Activated CD8-positive, alpha-beta T cell treated with anti-CD3 and anti-CD28 coated beads, Interleukin-2, amount 10 ng/mL, durations not matched to agents 7 days and 5 days (primary cell): ENCODE results near the gene PYCARD. TPM values are rescaled to one million over a fixed set of nuclear protein-coding genes. Genes with fewer than 3 reads are reported as not detected.
"Not testable (repeated sequence)": the region's sequence is repeated elsewhere in the genome, so short reads cannot be mapped to it uniquely, and the experiment has no call there.

ENCODE experiments used
- ATAC-seq: fragments of 150-1000 bp; cut with Tn5 transposase; one replicate; pipeline ENCODE4 v1.10.0; 2021; ENCODE audit warnings: moderate library complexity
- CTCF ChIA-PET: fragments of 350-600 bp; sonication (Branson Sonifier 250); formaldehyde crosslinking; loops from one replicate; lab custom pipeline; 2021; ENCODE audit warnings: antibody characterized with exemption; lab: Charles Lee
- POLR2A ChIA-PET: fragments of 350-600 bp; sonication (Branson Sonifier 250); formaldehyde crosslinking; loops from one replicate; lab custom pipeline; 2021; ENCODE audit warnings: antibody characterized with exemption; lab: Charles Lee
- DNase-seq: peaks from one replicate; pipeline ENCODE4 v3.0.0-alpha.2; 2020
- H3K27ac Mint-ChIP-seq: one replicate; pipeline ENCODE4 v1.8.0; 2021; ENCODE audit warnings: mild to moderate bottlenecking, mixed read lengths
- H3K27me3 Mint-ChIP-seq: one replicate; pipeline ENCODE4 v1.8.0; 2021; ENCODE audit warnings: low read depth, mixed read lengths
- H3K36me3 Mint-ChIP-seq: one replicate; pipeline ENCODE4 v1.8.0; 2021; ENCODE audit warnings: low read depth, mixed read lengths
- H3K4me1 Mint-ChIP-seq: one replicate; pipeline ENCODE4 v1.8.0; 2021; ENCODE audit warnings: low read depth, mixed read lengths
- H3K4me3 Mint-ChIP-seq: one replicate; pipeline ENCODE4 v1.8.0; 2021; ENCODE audit warnings: mild to moderate bottlenecking, mixed read lengths
- H3K9me3 Mint-ChIP-seq: one replicate; pipeline ENCODE4 v1.8.0; 2022; ENCODE audit warnings: mixed read lengths; ENCODE audit not compliant: insufficient read depth
- total RNA-seq, 2 experiments: library from RNA; stranded (reverse); gene quantifications; one replicate each; pipeline ENCODE4 v1.2.3, GENCODE V29; 2021

The PYCARD gene
- total RNA-seq, 2 experiments from 2014 or later = 97.7 to 99.5 TPM

DNA sequence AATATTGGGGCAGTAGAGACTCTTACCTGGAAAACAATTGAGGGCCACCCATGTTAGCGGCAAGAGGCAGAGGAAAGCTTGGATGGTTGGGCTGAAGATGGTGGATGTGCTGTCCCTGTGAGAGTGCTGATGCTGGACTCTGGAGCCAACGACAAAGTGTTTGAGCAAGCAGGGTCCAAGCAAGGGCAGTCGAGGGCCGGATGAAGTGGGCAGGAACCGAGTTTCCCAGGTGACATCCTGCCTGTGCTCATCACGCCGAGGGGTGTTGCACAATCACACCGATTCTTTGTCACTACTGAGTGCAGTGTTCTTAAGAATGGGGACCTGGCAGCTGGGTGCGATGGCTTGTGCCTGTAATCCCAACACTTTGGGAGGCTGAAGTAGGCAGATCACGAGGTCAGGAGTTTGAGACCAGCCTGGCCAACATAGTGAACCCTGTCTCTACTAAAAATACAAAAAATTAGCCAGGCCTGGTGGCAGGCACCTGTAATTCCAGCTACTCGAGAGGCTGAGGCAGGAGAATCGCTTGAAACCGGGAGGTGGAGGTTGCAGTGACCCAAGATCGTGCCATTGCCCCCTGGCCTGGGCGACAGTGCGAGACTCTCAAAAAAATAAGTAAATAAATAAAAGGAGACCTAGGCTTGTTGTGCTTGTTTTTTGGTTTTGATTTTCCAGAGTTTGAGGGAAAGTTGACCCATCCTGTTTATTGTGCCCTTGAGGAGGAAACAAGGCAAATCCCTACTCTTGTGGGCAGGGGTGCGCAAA lies 6.1 kb downstream of the PYCARD start:
- no peaks in the 10 kb centered on the region for H3K9me3 Mint-ChIP-seq
- ChIA-PET POLR2A (interaction anchor here (1.3 to 7.1 kb wide), 3 partner anchors 7 to 15 kb away, joined by 4 to 87 read pairs (median 34); partner anchors contain the start of gene FUS), CTCF (interaction anchor here (1.5 to 1.9 kb wide), 2 partner anchors 13 to 186 kb away, joined by 3 to 5 read pairs; no protein-coding TSS in a partner anchor)
- H3K4me1 Mint-ChIP-seq = peaks cover 77% of the 10 kb centered on the region
- peaks cover 77% of the 10 kb centered on the region for H3K36me3 Mint-ChIP-seq
- no peaks in the 10 kb centered on the region for H3K27me3 Mint-ChIP-seq
- H3K4me3 Mint-ChIP-seq = no peak overlapping the region
- peak overlapping the region; percentile 44 for H3K27ac Mint-ChIP-seq
- ATAC-seq = no peak
- no peak for DNase-seq

- CTCF ChIA-PET = interaction anchor here (1.5 to 1.9 kb wide), 2 partner anchors 12 to 187 kb away, joined by 3 to 5 read pairs; no protein-coding TSS in a partner anchor
Observed at GRCh38 chr16:31195861-31196260, 6.7 kb downstream of the PYCARD start.

DNA sequence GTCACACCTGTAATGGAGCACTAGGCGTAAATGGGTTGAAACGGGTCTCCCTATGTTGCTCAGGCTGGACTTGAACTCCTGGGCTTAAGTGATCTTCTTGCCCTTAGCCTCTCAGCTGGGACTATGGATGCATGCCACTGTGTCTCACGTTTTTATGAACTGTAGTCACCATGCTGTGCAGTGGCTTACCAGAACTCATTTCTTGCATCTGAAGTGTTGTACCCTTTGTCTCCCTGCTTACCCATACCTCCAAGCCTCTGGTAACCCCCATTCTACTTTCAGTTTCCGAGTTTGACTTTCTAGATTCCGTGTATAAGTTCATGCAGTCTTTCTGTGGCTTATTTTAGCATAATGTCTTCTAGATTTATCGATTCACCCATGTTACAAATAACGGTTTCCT lies 7.7 kb downstream of the PYCARD start:
- DNase-seq = no peak
- peaks cover 84% of the 10 kb centered on the region for H3K36me3 Mint-ChIP-seq
- ChIA-PET CTCF (interaction anchor here (1.5 to 1.9 kb wide), 2 partner anchors 11 to 188 kb away, joined by 3 to 5 read pairs; no protein-coding TSS in a partner anchor), POLR2A (interaction anchor here (0.8 to 5.3 kb wide), 3 partner anchors 8 to 14 kb away, joined by 3 to 34 read pairs (median 4); no protein-coding TSS in a partner anchor)
- no peaks in the 10 kb centered on the region for H3K9me3 Mint-ChIP-seq
- no peaks in the 10 kb centered on the region for H3K27me3 Mint-ChIP-seq
- H3K27ac Mint-ChIP-seq = no peak overlapping the region
- ATAC-seq = no peak
- no peak overlapping the region for H3K4me3 Mint-ChIP-seq
- H3K4me1 Mint-ChIP-seq = peaks cover 75% of the 10 kb centered on the region

More at GRCh38 chr16:31195861-31196260, 6.7 kb downstream of the PYCARD start:
- H3K4me3 Mint-ChIP-seq, H3K9me3 Mint-ChIP-seq, H3K27ac Mint-ChIP-seq, H3K27me3 Mint-ChIP-seq, DNase-seq, ATAC-seq: not testable (repeated sequence)
- peaks cover 75% of the 10 kb centered on the region for H3K4me1 Mint-ChIP-seq
- peaks cover 78% of the 10 kb centered on the region for H3K36me3 Mint-ChIP-seq
- POLR2A ChIA-PET = interaction anchor here (0.8 to 5.3 kb wide), 2 partner anchors 9 to 14 kb away, joined by 4 to 34 read pairs; no protein-coding TSS in a partner anchor

DNA sequence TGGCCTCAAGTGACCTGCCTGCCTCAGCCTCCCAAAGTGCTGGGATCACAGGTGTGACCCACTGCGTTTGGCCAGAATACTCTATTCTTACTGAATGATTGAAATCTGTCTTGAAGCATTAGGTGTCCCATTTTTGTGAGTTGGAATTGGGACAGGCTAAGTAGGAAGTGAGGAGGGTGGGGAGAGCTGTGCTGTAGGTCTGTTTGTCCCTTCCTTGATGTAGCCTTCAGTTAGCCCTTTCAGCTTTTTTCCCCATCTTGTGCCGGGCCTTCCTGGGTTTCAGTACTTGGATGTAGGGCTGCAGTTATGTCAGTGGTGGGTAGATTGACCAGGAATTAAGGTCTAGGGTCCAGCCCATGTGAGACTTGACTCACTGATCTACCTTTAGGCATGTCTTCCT lies 8.7 kb downstream of the PYCARD start:
- Mint-ChIP-seq H3K27ac (peak overlapping the region; percentile 13), H3K27me3 (no peaks in the 10 kb centered on the region), H3K9me3 (no peaks in the 10 kb centered on the region), H3K4me3 (no peak overlapping the region), H3K36me3 (peaks cover 85% of the 10 kb centered on the region), H3K4me1 (peaks cover 75% of the 10 kb centered on the region)
- POLR2A ChIA-PET = interaction anchor here (2.2 to 2.9 kb wide), 2 partner anchors 9 to 14 kb away, joined by 14 to 16 read pairs; partner anchors contain the start of gene FUS
- ATAC-seq (no peak), DNase-seq (no peak)
- CTCF ChIA-PET = interaction anchor here (1.5 kb wide), 1 partner anchor 189 kb away, joined by 5 read pairs; no protein-coding TSS in a partner anchor

GRCh38 chr16:31192856-31193642 lies 9.5 kb downstream of the PYCARD start:
- H3K27me3 Mint-ChIP-seq = no peaks in the 10 kb centered on the region
- ChIA-PET POLR2A (interaction anchor here (0.6 to 2.9 kb wide), 6 partner anchors 9 to 59 kb away, joined by 3 to 16 read pairs (median 10); partner anchors contain the start of genes FUS and PYCARD), CTCF (interaction anchor here (1.5 to 1.8 kb wide), 2 partner anchors 8 to 190 kb away, joined by 5 read pairs; no protein-coding TSS in a partner anchor)
- H3K36me3 Mint-ChIP-seq = peaks cover 88% of the 10 kb centered on the region
- H3K4me3 Mint-ChIP-seq = no peak overlapping the region
- no peaks in the 10 kb centered on the region for H3K9me3 Mint-ChIP-seq
- peak overlapping the region; percentile 50 for H3K27ac Mint-ChIP-seq
- peaks cover 75% of the 10 kb centered on the region for H3K4me1 Mint-ChIP-seq
- ATAC-seq (no peak), DNase-seq (no peak)

DNA sequence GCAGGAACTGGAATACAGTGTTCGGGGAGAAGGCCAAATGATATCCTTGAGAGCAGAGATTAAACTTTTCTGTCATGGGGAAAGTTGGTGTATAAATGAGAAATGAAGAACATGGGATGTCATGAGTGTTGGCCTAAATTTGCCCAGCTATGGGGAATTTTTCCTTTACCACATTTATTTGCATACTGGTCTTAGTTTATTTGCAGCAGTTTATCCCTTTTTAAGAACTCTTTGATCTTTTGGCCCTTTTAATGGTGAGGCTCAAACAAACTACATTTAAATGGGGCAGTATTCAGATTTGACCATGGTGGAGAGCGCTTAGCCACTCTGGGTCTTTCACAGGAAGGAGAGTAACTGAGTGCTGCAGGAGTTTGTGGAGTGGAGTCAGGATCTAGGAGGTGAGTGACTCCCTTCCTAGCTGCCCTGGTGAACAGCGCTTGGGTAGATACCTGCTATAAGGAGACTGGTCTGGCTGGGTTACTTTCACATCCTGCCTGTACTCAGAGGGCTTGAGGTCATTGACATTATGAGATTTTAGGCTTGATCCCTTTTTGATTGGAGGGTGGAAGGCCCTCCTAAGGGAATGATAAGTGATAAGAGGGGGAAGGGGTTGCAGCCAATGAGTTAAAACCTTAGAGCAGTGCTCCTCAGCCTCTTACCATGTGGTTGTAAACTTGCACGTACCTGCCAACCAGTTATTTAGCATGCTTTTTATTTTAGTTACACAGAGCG lies 10.7 kb downstream of the PYCARD start:
- ChIA-PET CTCF (interaction anchor here (1.8 kb wide), 1 partner anchor 9 kb away, joined by 5 read pairs; no protein-coding TSS in a partner anchor), POLR2A (interaction anchor here (0.6 to 3.2 kb wide), 7 partner anchors 7 to 60 kb away, joined by 3 to 25 read pairs (median 14); partner anchors contain the start of genes FUS and PYCARD)
- H3K4me3 Mint-ChIP-seq = no peak overlapping the region
- no peak for ATAC-seq
- peak overlapping the region; percentile 4 for H3K27ac Mint-ChIP-seq
- DNase-seq = no peak
- no peaks in the 10 kb centered on the region for H3K9me3 Mint-ChIP-seq
- peaks cover 92% of the 10 kb centered on the region for H3K36me3 Mint-ChIP-seq
- no peaks in the 10 kb centered on the region for H3K27me3 Mint-ChIP-seq
- peaks cover 80% of the 10 kb centered on the region for H3K4me1 Mint-ChIP-seq

GRCh38 chr16:31190818-31191444 lies 11.6 kb downstream of the PYCARD start:
- Mint-ChIP-seq H3K36me3 (peaks cover 92% of the 10 kb centered on the region), H3K27ac (no peak overlapping the region), H3K4me1 (peaks cover 80% of the 10 kb centered on the region), H3K27me3 (no peaks in the 10 kb centered on the region), H3K9me3 (no peaks in the 10 kb centered on the region), H3K4me3 (no peak overlapping the region)
- CTCF ChIA-PET = interaction anchor here (1.5 to 1.8 kb wide), 2 partner anchors 10 to 252 kb away, joined by 4 to 5 read pairs; partner anchors contain the start of gene ZNF843
- ATAC-seq (no peak), DNase-seq (no peak)
- POLR2A ChIA-PET = interaction anchor here (1.6 to 3.2 kb wide), 3 partner anchors 11 kb away, joined by 13 to 25 read pairs (median 14); partner anchors contain the start of genes FUS and PYCARD

DNA sequence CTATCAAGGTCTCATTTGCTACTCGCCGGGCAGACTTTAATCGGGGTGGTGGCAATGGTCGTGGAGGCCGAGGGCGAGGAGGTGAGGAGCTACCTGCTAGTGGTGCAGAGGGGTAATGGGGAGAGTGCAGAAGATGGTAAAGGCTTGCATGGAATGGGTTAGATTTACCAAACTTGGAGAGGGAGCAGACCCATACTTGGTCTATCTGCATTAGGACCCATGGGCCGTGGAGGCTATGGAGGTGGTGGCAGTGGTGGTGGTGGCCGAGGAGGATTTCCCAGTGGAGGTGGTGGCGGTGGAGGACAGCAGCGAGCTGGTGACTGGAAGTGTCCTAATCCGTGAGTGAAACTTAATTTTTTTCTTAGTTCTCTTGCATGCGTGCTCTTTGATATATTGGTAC lies 12.5 kb downstream of the PYCARD start:
- ChIA-PET CTCF (interaction anchor here (1.3 to 1.5 kb wide), 3 partner anchors 11 to 253 kb away, joined by 3 to 4 read pairs (median 4); partner anchors contain the start of gene ZNF843), POLR2A (interaction anchor here (1.0 to 3.2 kb wide), 4 partner anchors 7 to 270 kb away, joined by 3 to 25 read pairs (median 8); partner anchors contain the start of genes ARMC5, FUS and PYCARD)
- Mint-ChIP-seq H3K9me3 (no peaks in the 10 kb centered on the region), H3K27me3 (no peaks in the 10 kb centered on the region), H3K4me3 (no peak overlapping the region), H3K27ac (peak overlapping the region; percentile 39), H3K36me3 (peaks cover 95% of the 10 kb centered on the region), H3K4me1 (peaks cover 84% of the 10 kb centered on the region)
- ATAC-seq (no peak), DNase-seq (no peak)

GRCh38 chr16:31189412-31189778 lies 13.2 kb downstream of the PYCARD start:
- Mint-ChIP-seq H3K4me1 (peaks cover 86% of the 10 kb centered on the region), H3K4me3 (no peak overlapping the region), H3K36me3 (peaks cover 96% of the 10 kb centered on the region), H3K27ac (peak overlapping the region; percentile 19), H3K9me3 (no peaks in the 10 kb centered on the region), H3K27me3 (no peaks in the 10 kb centered on the region)
- CTCF ChIA-PET = interaction anchor here (1.3 to 1.5 kb wide), 3 partner anchors 12 to 253 kb away, joined by 3 to 4 read pairs (median 4); partner anchors contain the start of gene ZNF843
- POLR2A ChIA-PET = interaction anchor here (1.0 to 3.2 kb wide), 4 partner anchors 8 to 270 kb away, joined by 3 to 25 read pairs (median 8); partner anchors contain the start of genes ARMC5, FUS and PYCARD
- DNase-seq = no peak
- ATAC-seq = no peak
